Fibroblast of mammary gland (primary cell): Measurements from ENCODE around the gene PLIN1.

Experiments used
- DNase-seq: peaks from one replicate; pipeline ENCODE4 v3.0.0-alpha.2; 2010; ENCODE audit warnings: low read depth
- H3K4me3 ChIP-seq: 2 replicates; pipeline ENCODE4 v1.5.1; 2011; ENCODE audit warnings: low read depth, mild to moderate bottlenecking, low read length, moderate library complexity; ENCODE audit not compliant: control insufficient read depth
- TF ChIP-seq, protein P1 (sequence below): conservative IDR thresholded peaks from 2 replicates; pipeline ENCODE4 v1.5.1; 2011; ENCODE audit warnings: low read depth, low read length, inconsistent platforms; ENCODE audit not compliant: control insufficient read depth, insufficient read depth

The PLIN1 gene

DNA sequence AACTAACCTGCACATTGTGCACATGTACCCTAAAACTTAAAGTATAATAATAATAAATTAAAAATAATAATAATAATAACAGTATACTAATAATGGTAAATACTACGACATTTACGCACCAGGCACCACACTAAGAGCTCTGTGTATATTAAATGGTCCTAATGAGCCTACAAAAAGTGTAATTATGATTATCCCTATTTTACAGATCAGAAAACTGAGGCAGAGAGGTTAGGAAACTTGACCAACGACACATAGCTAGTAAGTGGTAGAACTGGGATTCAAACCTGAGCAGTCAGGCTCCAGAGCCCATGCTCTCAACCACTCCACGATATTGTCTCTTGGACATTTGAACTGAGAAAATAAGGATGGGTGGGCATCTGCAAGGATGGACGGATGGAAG is 38.9 kb downstream of the PLIN1 start:
- H3K4me3 ChIP-seq: no peak overlapping the region
- DNase-seq: no peak
- TF ChIP-seq, protein P1, sequence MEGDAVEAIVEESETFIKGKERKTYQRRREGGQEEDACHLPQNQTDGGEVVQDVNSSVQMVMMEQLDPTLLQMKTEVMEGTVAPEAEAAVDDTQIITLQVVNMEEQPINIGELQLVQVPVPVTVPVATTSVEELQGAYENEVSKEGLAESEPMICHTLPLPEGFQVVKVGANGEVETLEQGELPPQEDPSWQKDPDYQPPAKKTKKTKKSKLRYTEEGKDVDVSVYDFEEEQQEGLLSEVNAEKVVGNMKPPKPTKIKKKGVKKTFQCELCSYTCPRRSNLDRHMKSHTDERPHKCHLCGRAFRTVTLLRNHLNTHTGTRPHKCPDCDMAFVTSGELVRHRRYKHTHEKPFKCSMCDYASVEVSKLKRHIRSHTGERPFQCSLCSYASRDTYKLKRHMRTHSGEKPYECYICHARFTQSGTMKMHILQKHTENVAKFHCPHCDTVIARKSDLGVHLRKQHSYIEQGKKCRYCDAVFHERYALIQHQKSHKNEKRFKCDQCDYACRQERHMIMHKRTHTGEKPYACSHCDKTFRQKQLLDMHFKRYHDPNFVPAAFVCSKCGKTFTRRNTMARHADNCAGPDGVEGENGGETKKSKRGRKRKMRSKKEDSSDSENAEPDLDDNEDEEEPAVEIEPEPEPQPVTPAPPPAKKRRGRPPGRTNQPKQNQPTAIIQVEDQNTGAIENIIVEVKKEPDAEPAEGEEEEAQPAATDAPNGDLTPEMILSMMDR: no peak

DNA sequence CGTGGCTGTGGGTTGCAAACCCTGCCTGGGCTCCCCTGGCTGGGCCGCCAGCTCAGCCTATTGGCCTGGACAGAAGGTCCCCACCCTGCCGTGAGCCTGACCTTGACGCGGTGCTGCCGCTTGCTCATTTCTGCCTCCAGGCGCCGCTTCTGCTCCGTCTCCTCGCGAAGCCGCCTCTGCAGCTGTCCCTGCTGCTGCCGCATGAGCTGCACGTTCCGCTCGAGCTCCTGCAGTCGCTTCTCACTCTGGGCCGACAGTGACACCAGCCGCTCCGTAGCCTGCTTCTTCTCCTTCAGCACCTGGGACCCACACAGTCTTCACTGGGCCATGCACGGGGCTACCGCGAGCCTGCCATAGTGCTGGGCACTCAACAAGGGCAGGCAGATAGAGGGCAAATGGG is 45.6 kb downstream of the PLIN1 start:
- no peak overlapping the region for H3K4me3 ChIP-seq
- TF ChIP-seq, protein P1: no peak
- DNase-seq: no peak

DNA sequence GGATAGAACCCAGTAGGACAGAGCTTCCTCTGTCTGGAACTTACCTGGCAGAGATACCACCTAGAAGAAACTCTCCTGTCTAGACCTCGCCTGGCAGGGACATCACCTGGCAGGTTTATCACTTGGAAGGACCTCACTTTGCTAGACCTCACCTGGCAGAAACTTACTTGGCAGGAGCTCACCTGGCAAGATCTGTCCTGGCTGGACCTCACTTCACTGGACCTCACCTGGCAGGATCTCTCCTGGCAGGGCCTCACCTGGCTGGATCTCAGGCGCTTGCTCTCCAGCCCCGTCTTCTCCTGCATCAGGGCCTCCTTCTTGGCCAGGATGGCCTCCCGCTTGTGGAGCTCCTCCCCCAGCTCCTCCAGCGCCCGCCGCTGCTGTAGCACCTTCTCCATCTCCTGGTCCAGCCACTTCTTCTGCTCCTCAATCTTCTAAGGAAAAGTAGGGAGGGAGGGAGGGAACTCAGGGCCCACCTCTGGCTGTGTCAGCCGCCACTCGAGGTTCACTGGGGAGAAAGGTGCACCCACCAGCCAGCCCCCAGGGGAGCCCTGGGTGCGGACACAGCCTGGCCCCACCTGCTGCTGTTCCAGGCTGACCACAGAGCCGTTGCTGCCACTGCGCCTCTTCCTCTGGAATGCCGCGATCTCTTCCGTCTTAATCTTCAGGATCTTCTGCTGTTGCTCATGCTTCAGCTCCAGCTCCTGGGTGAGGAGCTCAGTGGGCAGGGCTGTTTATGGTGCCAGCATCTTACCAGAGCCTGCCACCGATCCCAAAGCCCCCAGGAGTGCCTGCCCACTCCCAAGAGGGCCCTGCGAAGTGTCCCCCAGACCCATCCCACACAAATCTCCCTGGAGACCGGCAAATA is 46.4 kb downstream of the PLIN1 start:
- TF ChIP-seq, protein P1: no peak
- no peak for DNase-seq
- no peak overlapping the region for H3K4me3 ChIP-seq

DNA sequence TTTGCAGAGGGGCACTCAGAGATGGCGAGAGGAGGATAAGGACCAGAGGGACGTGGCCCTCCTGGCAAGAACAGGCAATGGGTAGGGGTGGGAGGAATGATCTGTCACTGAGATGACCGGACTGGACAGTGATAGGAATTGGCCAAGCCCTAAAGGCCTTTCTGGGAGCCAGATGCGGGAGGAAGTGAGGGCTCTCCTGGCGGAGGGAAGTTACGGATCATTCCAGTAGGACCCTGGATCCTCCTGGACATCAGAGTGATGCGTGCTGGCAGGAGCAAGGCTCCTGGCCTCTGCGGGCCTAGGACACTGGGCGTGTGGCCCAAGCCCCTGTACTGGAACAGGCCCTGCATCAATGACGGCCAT is 47.3 kb downstream of the PLIN1 start:
- no peak overlapping the region for H3K4me3 ChIP-seq
- no peak for DNase-seq
- TF ChIP-seq, protein P1: no peak

DNA sequence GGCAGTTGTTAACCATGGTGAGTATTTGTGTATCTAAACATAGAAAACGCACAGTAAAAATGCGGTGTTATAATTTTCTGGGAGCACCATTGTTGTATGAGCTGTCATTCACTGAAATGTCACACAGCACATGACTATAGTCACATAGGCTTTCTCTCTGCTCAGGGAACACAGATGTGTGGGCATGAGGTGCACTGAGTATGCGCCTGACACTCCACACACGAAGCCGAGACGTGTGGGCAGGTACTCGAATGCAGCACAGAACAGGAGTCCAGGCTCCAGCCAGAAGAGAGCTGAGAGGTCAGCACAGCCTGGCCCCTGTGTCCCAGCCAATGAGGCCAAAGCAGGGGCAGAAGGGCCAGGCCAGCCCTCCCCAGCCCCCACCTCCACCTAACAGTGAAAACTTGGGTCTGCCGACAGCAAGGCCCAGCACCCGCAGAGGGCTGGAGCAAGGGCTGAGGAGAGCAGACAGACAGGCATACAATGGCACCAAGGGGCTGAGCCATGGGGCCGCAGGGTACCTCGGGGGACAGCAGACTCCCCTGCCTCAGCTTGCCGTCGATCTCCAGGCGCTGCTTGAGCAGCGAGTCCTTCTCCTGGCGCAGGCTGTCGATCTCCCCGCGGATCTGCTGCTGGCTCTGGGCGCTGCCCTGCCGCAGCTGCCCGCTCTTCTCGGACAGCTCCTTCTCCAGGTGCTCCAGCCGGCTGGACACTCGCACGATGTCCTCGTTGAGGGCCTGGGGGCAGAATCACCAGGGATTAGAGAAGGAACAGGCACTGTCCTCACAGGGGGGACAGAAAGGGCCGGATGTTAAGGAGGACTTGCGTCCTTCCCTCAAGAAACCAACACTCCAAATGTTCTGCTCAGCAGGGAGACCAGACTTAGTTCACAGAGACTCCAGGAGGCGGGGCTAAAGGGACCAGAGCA is 47.9 kb downstream of the PLIN1 start:
- no peak for DNase-seq
- TF ChIP-seq, protein P1: no peak
- no peak overlapping the region for H3K4me3 ChIP-seq

GRCh38 chr15:89630260-89630659 is 48.9 kb downstream of the PLIN1 start:
- DNase-seq: no peak
- TF ChIP-seq, protein P1: no peak
- no peak overlapping the region for H3K4me3 ChIP-seq
